T-helper 1 cell (primary cell): Measurements from ENCODE around the gene PANK3.
"Not testable (repeated sequence)": the region's sequence is repeated elsewhere in the genome, so short reads cannot be mapped to it uniquely, and the experiment has no call there.

Experiments
- DNase-seq, 5 donors: peaks; one replicate each; pipeline ENCODE4 v3.0.0-alpha.2; 2012 to 2020
- total RNA-seq, 4 donors: gene quantifications; one replicate each; lab custom pipeline; 2026; lab: John Stamatoyannopoulos, UW

The PANK3 gene
- 85.4 to 115 (median 99.8) reads per million in 4 donors for total RNA-seq

DNA sequence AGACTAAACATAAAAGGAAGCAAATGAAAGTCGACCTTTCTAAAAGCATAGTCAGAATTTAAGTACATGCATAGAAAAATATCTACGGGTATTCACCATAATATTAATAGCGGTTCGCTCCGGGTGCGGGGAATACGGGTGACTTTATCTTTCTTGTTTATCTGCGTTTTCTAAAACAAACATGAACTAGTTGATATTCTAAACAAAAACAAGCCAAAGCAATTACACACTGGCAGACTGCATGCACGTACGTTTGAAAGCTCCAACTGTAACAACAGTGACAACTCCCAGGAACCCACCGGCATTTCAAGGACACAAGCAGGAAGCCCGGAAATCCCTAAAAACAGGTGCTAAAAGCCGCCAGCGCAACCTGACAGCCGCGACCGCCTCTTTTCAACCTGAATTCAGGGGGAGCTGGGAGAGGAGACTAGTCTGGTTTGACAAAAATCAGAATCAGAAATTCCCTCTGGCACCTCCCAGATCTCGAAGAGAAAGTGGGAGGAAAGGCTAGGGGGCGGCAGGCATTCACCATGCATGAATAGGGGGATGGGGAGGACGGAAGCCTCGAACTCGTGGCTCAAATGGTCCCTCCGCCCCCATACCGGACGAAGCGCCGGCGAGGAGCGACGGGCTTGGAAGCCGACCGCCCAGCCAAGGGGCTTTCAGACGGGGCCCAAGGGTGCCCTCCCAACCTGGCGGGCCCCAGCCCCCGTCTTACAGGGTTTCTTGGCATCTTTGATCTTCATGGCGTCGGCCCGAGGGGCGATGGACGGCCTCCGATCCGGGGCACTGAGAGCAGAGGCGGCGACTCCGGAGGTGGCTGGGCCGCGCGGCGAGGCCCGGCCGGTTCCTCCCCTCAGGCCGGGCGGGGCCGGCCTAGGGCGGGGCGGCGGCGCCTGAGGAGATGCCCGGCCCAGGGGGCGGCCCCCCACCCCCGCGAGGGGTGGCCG, at the start of gene PANK3:
PANK3 (minus strand) TSS at position 831 of the 950 bp plus-strand sequence; CDS start at position 746, 85 bp downstream.
- DNase-seq, result peak in 1 of 5 donors; percentile 9

DNA sequence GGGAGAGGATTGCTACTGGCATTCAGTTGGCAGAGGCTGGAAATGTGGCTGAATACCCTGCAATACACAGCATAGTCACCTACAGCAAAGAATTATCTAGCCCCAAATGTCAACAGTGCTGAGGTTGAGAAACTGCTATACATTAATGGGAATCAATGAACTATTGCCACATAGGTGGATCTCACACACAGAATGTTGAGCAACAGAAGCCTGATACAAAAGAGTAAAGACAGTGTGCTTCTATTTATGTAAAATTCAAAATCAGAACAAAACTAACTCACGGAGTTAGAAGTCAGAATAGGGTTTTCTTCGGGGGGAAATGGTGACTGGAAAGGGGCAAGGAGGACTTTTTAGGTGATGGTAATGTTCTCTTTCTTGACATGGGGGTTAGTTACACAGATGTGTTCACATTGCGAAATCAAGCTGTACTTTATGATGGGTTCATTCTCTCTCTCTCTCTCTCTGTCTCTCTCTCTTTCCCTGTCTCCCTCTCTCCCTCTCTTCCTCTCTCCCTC, 45.7 kb upstream of the PANK3 start:
- DNase-seq, result no peak

DNA sequence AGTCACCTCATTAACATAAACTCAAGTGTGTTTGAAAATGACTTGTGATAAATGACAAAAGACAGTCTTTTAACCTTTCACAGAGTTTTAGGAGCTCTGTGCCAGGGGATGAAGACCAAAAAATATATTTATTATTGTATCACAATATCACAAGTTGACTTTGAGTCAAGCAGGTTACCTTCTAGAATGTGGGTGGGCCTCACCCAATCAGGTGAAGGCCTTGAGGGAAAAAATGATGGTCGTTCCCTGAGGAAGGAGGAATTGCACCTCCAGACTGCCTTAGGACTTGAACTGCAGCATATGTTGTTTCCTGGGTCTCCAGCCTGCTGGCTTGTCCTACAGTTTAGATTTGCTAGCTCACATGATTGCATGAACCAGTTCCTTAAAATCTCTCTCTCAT, 41.6 kb upstream of the PANK3 start:
- no peak for DNase-seq

DNA sequence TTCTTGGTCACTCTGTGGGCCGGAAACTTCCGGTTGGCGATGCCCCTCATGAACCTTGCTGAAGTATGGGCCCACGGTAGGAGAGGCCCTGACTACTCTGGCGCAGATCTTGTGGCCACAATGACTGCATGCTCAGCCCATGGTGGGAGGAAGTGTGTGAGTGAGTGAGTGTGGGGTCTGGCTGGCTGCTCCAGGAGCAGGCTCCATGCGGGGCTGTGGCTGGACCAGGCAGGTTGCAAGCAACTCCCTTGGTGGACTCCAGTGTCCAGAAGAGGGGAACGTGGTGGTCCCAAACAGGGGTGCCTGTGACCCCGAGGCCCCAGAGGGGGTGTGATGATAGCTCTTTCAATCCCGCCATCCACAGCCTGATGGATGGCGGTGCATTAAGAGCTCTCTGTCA, 35.5 kb upstream of the PANK3 start:
- DNase-seq, result no peak

GRCh38 chr5:168613996-168614395, 34.8 kb upstream of the PANK3 start:
- no peak for DNase-seq

DNA sequence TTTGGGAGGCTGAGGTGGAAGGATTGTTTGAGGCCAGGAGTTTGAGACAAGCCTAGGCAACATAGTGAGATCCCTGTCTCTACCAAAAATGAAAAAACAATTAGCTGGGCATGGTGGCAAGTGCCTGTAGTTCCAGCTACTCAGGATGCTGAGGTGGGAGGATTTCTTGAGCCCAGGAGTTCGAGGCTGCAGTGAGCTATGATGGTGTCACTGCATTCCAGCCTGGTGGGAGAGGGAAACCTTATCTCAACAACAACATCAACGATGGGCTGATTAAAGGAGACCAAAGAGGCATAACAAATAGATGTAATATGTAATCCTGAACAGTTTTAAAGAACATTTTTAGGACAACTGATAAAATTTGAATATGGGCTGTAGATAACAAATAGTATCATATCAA, 34.2 kb upstream of the PANK3 start:
- DNase-seq, result no peak

DNA sequence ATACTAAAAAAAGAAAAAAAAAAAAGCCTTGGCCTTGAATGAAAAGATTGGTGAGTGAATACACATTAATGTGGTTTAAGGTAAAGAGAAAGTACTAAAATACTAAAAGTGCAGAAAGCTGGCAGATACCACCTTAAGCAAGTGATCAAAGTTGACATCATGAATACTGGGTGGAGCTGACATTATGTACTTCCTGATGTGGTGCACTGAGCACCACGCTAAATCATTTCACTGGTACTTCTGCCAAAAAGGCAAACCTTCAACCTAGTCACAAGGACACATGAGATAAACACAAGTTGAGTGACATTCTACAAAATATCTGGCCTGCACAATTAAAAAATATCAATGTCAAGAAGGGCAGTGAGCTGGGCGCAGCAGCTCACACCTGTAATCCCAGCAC, 33.8 kb upstream of the PANK3 start:
- peak in 1 of 5 donors; percentile 13 for DNase-seq

DNA sequence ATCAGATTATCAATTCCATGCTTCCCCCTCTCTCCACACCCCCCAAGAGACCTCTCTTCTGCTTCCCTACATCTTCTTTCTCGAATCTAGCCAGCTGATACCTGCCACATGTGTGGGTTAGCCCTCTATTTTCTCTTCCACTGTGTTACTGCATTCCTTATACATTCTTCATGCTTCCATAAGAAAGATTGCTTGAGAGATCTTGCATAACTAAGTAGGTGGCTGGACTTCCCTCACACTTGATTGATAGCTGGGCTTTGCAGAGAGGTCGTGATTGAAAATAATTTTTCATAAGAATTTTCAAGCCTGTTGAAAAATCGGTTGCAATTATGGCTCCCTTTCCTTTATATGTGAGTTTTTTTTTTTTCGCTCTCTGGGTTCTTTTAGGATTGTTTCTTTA, 33.0 kb upstream of the PANK3 start:
- DNase-seq, result no peak

DNA sequence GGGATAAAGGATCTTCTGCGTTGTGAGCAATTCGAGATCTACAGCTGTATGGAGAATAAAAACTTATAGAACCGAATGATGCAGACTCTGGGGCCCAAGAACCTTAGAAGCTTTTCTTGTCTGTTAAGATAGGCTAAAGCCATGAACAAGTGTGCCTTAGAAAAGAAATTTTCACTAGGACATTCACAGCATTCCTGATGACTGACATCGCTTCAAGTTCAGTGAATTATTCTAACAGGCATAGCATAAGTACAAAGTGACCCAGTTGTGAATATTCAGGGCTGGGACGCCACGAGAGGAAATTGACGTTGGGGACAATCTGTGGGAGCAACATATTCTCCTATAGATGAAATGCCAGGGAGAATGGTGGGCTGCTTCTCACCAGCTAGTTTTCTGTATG, 32.0 kb upstream of the PANK3 start:
- no peak for DNase-seq

DNA sequence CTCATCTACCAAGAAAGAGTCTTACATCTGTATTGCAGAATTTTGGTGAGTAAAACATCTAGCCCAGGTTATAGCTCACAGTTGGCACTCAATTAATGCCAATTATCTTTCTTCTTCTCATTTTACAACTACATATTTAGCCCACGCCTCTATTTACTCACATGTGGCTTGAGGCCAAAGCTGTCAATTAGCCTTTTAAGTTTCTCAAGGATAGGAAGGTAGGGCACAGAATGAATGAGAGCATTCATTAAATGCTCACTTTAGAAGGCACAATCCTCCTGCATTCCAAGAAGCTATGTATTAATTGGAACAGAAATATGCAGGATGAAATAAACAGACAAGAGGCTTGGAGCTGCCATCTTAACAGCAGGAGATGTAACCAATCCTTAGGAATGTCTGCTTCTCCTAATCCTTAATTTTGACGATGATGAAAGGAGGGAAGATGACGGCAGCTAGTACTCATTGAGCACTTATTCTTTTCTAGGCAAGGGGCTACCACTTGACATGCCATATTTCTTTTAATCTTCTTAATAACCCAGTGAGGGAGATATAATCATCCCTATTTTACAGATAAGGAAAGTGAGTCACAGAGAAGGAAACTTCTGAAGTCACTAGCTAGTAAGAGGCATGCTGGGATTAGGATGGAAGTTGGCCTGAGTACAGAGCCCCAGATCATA, 30.8 kb upstream of the PANK3 start:
- DNase-seq, result no peak

DNA sequence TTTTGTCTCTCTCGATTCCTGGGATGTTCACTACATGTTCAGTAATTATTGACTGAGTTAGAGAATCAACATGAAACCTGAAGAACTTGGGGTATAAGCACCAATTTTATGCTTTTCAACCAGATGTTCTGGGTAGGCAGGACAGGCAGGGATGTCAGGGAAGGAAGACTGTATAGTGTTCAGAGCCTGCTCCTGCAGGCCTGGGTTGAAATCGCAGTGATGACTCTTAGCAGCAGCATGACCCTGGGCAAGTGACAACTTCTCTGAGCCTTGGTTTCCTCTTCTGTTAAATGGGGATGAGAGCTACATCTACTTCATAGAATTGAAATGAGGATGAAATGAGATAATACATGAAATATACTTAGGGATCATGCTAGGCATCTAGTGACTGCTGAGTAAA, 29.7 kb upstream of the PANK3 start:
- no peak for DNase-seq

GRCh38 chr5:168608386-168608785, 29.2 kb upstream of the PANK3 start:
- no peak for DNase-seq

DNA sequence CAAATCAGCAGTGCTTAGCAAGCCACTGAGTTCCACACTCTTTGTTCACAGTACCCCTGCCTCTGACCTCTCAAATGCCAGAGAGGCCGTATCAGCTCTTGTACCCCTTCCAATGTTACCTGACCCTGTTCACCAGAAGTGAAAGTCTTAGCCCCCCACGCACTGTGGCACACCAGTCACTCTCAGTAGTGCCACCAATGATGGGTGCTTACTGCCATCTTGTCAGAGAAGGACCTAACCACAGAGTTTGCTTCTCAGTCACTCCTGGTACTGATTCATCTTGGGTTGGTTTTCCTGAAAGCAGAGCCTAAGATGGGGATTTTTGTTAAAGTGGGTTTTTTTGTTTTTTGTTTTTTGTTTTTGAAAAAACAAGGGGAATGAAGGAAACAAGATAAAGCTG, 28.8 kb upstream of the PANK3 start:
- DNase-seq, result peak in 1 of 5 donors; percentile 3

DNA sequence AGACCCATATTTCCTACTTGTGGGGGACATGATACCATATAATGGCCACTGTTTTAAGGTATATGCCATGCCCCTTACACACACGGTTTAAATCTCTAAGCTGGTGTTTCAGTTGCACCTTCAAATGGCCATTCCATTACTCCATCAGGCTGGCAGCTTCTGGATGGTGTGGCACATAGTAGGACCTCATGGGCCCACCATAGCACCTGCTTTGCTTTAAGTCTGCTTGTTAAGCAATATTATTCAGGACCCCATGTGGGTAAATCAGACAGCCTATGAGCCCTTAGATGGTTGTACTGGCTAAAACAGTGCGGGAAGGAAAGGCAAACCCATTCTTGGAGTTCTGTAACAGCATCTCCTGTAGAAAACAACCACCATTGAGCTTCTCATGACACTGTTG, 27.4 kb upstream of the PANK3 start:
- no peak for DNase-seq

DNA sequence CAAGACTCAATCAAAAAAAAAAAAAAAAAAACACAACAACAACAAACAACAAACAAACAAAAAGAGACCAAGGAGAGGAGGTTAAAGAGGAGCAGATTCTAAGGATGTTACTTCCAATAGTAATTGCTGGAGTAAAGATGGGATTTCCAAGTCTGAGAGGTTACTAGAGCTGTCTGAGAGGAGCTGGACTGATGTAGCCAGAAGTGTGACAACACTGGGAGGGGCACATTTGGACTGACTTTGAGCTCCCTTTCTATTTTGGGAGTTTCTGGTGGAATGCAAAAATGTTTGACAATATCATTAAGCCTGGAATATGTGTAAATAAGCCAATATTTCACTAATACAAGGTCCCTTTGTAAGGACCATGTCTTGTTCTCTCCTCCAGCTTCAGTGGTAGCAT, 25.3 kb upstream of the PANK3 start:
- no peak for DNase-seq

DNA sequence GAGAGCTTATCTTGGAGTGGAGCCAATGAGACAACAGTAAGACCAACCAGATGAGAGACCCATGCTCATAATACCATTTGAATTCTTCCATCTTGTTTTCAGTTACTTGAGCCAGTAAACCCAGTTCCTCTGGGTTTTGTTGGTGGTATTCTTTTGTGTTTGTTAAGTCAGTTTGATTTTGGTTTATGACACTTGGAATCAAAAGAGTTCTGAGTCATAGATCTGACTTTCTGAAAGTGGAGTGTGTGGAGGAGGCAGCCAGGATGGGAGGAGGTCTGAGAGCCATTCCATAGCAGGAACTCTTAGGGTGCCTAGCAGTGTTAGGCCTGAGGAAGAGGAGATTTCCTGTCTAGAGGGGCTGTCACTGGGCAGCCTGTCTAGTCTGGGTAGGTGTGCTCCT, 24.6 kb upstream of the PANK3 start:
- no peak for DNase-seq

DNA sequence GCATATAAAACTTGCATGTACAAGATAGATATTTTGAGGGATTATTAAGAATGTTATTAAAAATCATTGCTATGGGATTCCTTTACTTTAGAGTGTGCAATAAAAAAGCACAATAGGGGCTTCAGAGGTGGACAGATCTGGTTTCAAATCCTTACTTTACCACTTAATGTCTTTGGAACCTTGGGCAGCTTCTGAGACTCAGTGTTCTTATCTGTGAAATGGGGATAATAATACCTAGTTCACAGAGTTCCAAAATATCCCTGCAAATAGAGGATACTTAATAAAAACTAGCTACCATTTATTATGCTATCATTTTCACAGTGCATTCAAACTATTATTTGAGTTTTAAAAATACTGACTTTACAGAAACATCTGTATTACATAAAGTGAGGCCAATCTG, 23.3 kb upstream of the PANK3 start:
- DNase-seq, result no peak

- DNase-seq, result no peak
Observed at GRCh38 chr5:168601972-168602371, 22.8 kb upstream of the PANK3 start.

DNA sequence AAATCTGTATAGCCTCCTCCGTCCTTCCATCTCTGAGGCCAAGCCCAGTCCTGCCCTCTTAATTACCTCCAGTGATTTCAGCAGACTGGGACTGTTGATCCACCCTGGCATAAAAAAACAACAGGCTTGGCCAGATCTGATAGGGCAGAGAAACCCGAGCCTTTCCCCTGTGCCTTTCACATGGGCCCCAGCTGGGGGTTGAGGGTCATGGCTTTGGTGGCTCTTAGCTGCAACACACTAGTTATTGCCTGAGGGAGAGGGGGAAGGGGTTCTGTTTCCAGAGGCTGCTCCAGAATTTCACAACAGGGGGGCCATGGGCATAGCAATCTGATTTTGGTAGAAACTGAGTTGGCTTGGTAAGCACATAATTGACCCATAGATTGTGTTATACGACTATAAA, 21.2 kb upstream of the PANK3 start:
- no peak for DNase-seq

DNA sequence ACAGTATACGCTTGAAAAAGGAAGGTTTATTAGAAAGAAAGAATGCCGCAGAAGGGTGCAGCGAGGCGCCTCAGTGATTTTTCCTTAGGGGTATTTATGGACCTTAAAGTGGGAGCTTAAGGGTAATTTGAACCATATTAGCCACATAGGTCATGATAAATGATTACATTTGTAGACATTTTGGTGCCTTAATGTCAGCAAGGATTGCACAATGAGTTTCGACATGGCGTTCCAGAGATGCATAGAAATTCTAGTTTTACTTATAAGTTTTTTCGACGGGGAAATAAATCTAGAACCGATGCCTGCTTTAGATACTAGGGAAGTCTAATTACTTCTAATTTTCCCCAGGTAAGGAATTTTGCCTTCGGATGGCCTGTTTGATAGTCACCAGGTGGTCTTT, 20.7 kb upstream of the PANK3 start:
- no peak for DNase-seq

GRCh38 chr5:168598639-168599038, 19.5 kb upstream of the PANK3 start:
- DNase-seq, result no peak

- DNase-seq, result no peak
Observed at GRCh38 chr5:168596927-168597326, 17.8 kb upstream of the PANK3 start.

DNA sequence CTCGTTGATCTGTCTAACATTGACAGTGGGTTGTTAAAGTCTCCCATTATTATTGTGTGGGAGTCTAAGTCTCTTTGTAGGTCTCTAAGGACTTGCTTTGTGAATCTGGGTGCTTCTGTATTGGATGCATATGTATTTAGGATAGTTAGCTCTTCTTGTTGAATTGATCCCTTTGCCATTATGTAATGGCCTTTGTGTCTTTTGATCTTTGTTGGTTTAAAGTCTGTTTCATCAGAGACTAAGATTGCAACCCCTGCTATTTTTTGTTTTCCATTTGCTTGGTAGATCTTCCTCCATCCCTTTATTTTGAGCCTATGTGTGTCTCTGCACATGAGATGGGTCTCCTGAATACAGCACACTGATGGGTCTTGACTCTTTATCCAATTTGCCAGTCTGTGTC, 17.0 kb upstream of the PANK3 start:
- DNase-seq, result not testable (repeated sequence)

GRCh38 chr5:168592014-168592368, 12.8 kb upstream of the PANK3 start:
- no peak for DNase-seq
